OCI-LY1 (cell line): ENCODE measurements around the gene MAGI1.

Source experiments
- H2AFZ ChIP-seq: fragments of 200-600 bp; sonication (generic), shearing (Covaris generic); 2 replicates; pipeline ENCODE4 v1.6.0; 2014; ENCODE audit warnings: antibody characterized with exemption, mild to moderate bottlenecking, low read length
- H3F3A ChIP-seq: fragments of 200-600 bp; sonication (generic), shearing (Covaris generic); 2 replicates; pipeline ENCODE4 v1.6.0; 2014; ENCODE audit warnings: mild to moderate bottlenecking, antibody characterized with exemption, low read length, moderate library complexity; ENCODE audit not compliant: insufficient read depth
- H3K27ac ChIP-seq: fragments of 200-600 bp; sonication (generic); 2 replicates; pipeline ENCODE4 v1.5.1; 2014; ENCODE audit warnings: low read length, mixed run types, mild to moderate bottlenecking, low read depth; ENCODE audit not compliant: poor library complexity, severe bottlenecking
- H3K27me3 ChIP-seq: fragments of 200-600 bp; sonication (generic); 2 replicates; pipeline ENCODE4 v1.6.0; 2014; ENCODE audit warnings: antibody characterized with exemption, mild to moderate bottlenecking, low read length, moderate library complexity; ENCODE audit not compliant: insufficient read depth
- H3K36me3 ChIP-seq: fragments of 200-600 bp; sonication (generic); 2 replicates; pipeline ENCODE4 v1.6.1; 2014; ENCODE audit warnings: mild to moderate bottlenecking, antibody characterized with exemption, low read length, moderate library complexity, mixed read lengths; ENCODE audit not compliant: insufficient read depth
- H3K4me1 ChIP-seq: fragments of 200-600 bp; sonication (generic); 2 replicates; pipeline ENCODE4 v1.5.1; 2014; ENCODE audit warnings: mild to moderate bottlenecking, low read length, moderate library complexity; ENCODE audit not compliant: insufficient read depth, severe bottlenecking
- H3K4me2 ChIP-seq: fragments of 200-600 bp; sonication (generic), shearing (Covaris generic); 2 replicates; pipeline ENCODE4 v1.6.1; 2014; ENCODE audit warnings: low read length
- H3K4me3 ChIP-seq: fragments of 200-600 bp; sonication (generic); 2 replicates; pipeline ENCODE4 v1.5.1; 2014; ENCODE audit warnings: low read length, low read depth, mild to moderate bottlenecking, mixed read lengths; ENCODE audit not compliant: poor library complexity, severe bottlenecking
- H3K79me2 ChIP-seq: fragments of 200-600 bp; shearing (Covaris generic); 2 replicates; pipeline ENCODE4 v1.6.1; 2016; ENCODE audit warnings: mixed run types, low read length, mixed read lengths; ENCODE audit not compliant: insufficient read depth
- H3K9ac ChIP-seq: fragments of 200-600 bp; sonication (generic), shearing (Covaris generic); 2 replicates; pipeline ENCODE4 v1.6.1; 2014; ENCODE audit warnings: mild to moderate bottlenecking, low read length, mixed read lengths
- H3K9me2 ChIP-seq: fragments of 200-600 bp; sonication (generic), shearing (Covaris generic); 2 replicates; pipeline ENCODE4 v1.6.1; 2014; ENCODE audit warnings: low read depth, mild to moderate bottlenecking, low read length, mixed read lengths
- H3K9me3 ChIP-seq: fragments of 200-600 bp; shearing (Covaris generic); 2 replicates; pipeline ENCODE4 v1.6.1; 2014; ENCODE audit warnings: low read length, mixed read lengths
- H4K20me1 ChIP-seq: fragments of 200-600 bp; sonication (generic), shearing (Covaris generic); 2 replicates; pipeline ENCODE4 v1.6.0; 2016; ENCODE audit warnings: mild to moderate bottlenecking, low read length; ENCODE audit not compliant: insufficient read depth
- EZH2 ChIP-seq: fragments of 200-600 bp; sonication (generic), shearing (Covaris generic); IDR thresholded peaks from 2 replicates; pipeline ENCODE4 v1.8.0; 2017; ENCODE audit warnings: borderline replicate concordance, mixed run types, mild to moderate bottlenecking, antibody characterized with exemption, low read length, moderate library complexity, mixed read lengths
- TF ChIP-seq, protein P1 (sequence below): fragments of 200-600 bp; sonication (generic), shearing (Covaris generic); IDR thresholded peaks from 2 replicates; pipeline ENCODE4 v1.5.1; 2017; ENCODE audit warnings: mild to moderate bottlenecking, antibody characterized with exemption, low read length, moderate library complexity, mixed read lengths

MAGI1 gene

DNA sequence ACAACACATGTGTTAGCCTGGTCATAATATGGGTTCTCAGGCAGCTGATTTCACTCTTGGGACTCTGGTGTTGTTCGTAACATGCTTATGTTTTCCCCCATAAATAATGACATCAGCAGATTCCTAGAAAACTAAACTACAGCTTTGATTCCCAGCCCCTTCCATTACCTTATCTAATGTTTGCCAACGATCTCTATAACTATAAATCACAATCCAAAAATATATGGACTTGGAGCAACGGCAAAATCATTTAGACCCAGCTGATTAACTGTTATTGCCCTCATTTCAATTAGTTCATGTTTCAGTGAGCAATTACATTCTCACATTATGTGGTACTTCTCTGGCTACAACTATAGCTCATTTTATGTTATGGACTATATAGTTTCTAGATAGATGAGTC is 531.3 kb downstream of the MAGI1 start:
- H3K79me2 ChIP-seq: no peaks in the 10 kb centered on the region
- no peak overlapping the region for H2AFZ ChIP-seq
- H3K4me3 ChIP-seq: no peak overlapping the region
- H3K27ac ChIP-seq: no peak overlapping the region
- H3K9ac ChIP-seq: no peak overlapping the region
- no peaks in the 10 kb centered on the region for H3K9me3 ChIP-seq
- TF ChIP-seq, protein P1, sequence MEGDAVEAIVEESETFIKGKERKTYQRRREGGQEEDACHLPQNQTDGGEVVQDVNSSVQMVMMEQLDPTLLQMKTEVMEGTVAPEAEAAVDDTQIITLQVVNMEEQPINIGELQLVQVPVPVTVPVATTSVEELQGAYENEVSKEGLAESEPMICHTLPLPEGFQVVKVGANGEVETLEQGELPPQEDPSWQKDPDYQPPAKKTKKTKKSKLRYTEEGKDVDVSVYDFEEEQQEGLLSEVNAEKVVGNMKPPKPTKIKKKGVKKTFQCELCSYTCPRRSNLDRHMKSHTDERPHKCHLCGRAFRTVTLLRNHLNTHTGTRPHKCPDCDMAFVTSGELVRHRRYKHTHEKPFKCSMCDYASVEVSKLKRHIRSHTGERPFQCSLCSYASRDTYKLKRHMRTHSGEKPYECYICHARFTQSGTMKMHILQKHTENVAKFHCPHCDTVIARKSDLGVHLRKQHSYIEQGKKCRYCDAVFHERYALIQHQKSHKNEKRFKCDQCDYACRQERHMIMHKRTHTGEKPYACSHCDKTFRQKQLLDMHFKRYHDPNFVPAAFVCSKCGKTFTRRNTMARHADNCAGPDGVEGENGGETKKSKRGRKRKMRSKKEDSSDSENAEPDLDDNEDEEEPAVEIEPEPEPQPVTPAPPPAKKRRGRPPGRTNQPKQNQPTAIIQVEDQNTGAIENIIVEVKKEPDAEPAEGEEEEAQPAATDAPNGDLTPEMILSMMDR: no peak
- no peak for TF ChIP-seq EZH2
- no peaks in the 10 kb centered on the region for H4K20me1 ChIP-seq
- H3K9me2 ChIP-seq: no peaks in the 10 kb centered on the region
- no peaks in the 10 kb centered on the region for H3K4me1 ChIP-seq
- H3K36me3 ChIP-seq: no peaks in the 10 kb centered on the region
- H3K4me2 ChIP-seq: no peak overlapping the region
- no peaks in the 10 kb centered on the region for H3F3A ChIP-seq
- no peaks in the 10 kb centered on the region for H3K27me3 ChIP-seq

DNA sequence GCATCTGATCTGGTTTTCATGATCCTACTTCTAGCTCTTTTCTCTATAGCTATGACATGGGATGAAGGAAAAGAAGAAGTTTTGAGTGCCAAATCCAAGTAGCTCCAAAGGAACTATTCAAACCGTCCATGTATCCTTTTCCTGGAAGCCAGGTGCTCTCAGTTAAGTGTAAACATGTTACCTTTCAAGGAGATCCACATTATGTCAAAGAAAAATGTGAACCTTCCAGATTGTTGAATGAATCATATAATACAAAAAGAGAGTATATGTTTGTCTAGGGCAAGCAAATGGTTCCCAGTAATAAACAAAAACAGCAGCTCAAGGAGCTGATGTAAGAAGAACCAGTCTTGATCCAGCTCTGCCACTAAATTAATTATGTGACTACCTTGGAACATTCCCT is 534.9 kb downstream of the MAGI1 start:
- Histone ChIP-seq H3K4me3 (no peak overlapping the region), H3K9me3 (no peaks in the 10 kb centered on the region), H3K9ac (no peak overlapping the region), H4K20me1 (no peaks in the 10 kb centered on the region), H3K9me2 (no peaks in the 10 kb centered on the region), H2AFZ (no peak overlapping the region), H3K27ac (no peak overlapping the region), H3K36me3 (no peaks in the 10 kb centered on the region), H3F3A (no peaks in the 10 kb centered on the region), H3K79me2 (no peaks in the 10 kb centered on the region), H3K4me2 (no peak overlapping the region), H3K4me1 (no peaks in the 10 kb centered on the region), H3K27me3 (no peaks in the 10 kb centered on the region)
- TF ChIP-seq EZH2: no peak
- TF ChIP-seq, protein P1: no peak

DNA sequence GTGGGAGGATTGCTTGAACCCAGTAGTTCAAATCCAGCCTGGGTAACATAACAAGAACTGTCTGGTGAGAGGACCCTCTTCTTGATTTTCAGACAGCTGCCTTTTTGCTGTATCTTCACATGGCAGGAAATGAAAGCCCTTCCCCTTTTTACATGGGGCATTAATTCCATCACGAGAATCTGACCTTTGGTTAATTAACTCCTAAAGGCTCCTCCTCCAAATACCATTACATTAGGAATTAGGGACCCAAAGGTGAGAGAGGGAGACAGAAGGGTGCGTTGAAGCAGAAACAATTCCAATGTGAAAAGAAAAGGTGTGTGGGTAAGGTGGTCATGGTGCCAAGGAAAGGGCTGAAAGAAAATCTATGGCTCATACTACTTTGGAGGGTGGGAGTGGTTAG is 536.2 kb downstream of the MAGI1 start:
- no peaks in the 10 kb centered on the region for H3K9me2 ChIP-seq
- no peaks in the 10 kb centered on the region for H3F3A ChIP-seq
- H3K4me2 ChIP-seq: no peak overlapping the region
- no peaks in the 10 kb centered on the region for H3K4me1 ChIP-seq
- no peaks in the 10 kb centered on the region for H3K36me3 ChIP-seq
- no peaks in the 10 kb centered on the region for H3K79me2 ChIP-seq
- no peak overlapping the region for H3K4me3 ChIP-seq
- H3K27me3 ChIP-seq: no peaks in the 10 kb centered on the region
- no peaks in the 10 kb centered on the region for H3K9me3 ChIP-seq
- H3K27ac ChIP-seq: no peak overlapping the region
- no peak overlapping the region for H2AFZ ChIP-seq
- H4K20me1 ChIP-seq: no peaks in the 10 kb centered on the region
- TF ChIP-seq, protein P1: no peak
- TF ChIP-seq EZH2: no peak
- H3K9ac ChIP-seq: no peak overlapping the region
